OCI-LY3 (cell line): ENCODE measurements around the gene GADD45A.
"Not testable (repeated sequence)": the region's sequence is repeated elsewhere in the genome, so short reads cannot be mapped to it uniquely, and the experiment has no call there.

Experiments used
- H2AFZ ChIP-seq: fragments of 200-600, 300-600 bp; shearing (Covaris generic); 2 replicates; pipeline ENCODE4 v1.6.0; 2014; ENCODE audit warnings: antibody characterized with exemption, low read depth, low read length
- H3K27ac ChIP-seq: fragments of 200-600, 300-600 bp; sonication (generic); 2 replicates; pipeline ENCODE4 v1.5.1; 2014; ENCODE audit warnings: mild to moderate bottlenecking, low read length, moderate library complexity, mixed read lengths
- H3K27me3 ChIP-seq: fragments of 200-600, 300-600 bp; sonication (generic); 2 replicates; pipeline ENCODE4 v1.6.1; 2014; ENCODE audit warnings: low read depth, low read length, mixed read lengths
- H3K36me3 ChIP-seq: fragments of 200-600, 300-600 bp; sonication (generic); replicated peaks from 2 replicates; pipeline ENCODE3; 2014; ENCODE audit warnings: low read depth, low read length, mixed read lengths
- H3K4me1 ChIP-seq: fragments of 300-600, 200-600 bp; sonication (generic); 2 replicates; pipeline ENCODE4 v1.6.1; 2014; ENCODE audit warnings: low read length, mixed read lengths
- H3K4me2 ChIP-seq: fragments of 200-600, 300-600 bp; sonication (generic); 2 replicates; pipeline ENCODE4 v1.6.1; 2014; ENCODE audit warnings: low read length, mixed read lengths
- H3K4me3 ChIP-seq: fragments of 300-600, 200-600 bp; sonication (generic); 2 replicates; pipeline ENCODE4 v1.5.1; 2014; ENCODE audit warnings: antibody characterized with exemption, mild to moderate bottlenecking, low read length, moderate library complexity
- H3K79me2 ChIP-seq: fragments of 300-600, 200-600 bp; shearing (Covaris generic); 2 replicates; pipeline ENCODE4 v1.6.1; 2014; ENCODE audit warnings: mild to moderate bottlenecking, low read length, mixed read lengths
- H3K9ac ChIP-seq: fragments of 300-600, 200-600 bp; shearing (Covaris generic); 2 replicates; pipeline ENCODE4 v1.6.0; 2014; ENCODE audit warnings: mild to moderate bottlenecking, low read length, moderate library complexity
- H3K9me3 ChIP-seq: fragments of 200-600, 300-600 bp; shearing (Covaris generic); 2 replicates; pipeline ENCODE4 v1.6.1; 2014; ENCODE audit warnings: low read length, mixed read lengths; ENCODE audit not compliant: insufficient read depth
- H4K20me1 ChIP-seq: fragments of 200-600, 300-600 bp; sonication (generic); 2 replicates; pipeline ENCODE4 v1.6.1; 2016; ENCODE audit warnings: low read length, mixed read lengths; ENCODE audit not compliant: insufficient read depth
- CTCF ChIP-seq: fragments of 200-600, 300-600 bp; sonication (generic); IDR thresholded peaks from 2 replicates; pipeline ENCODE4 v1.5.1; 2014; ENCODE audit warnings: antibody characterized with exemption, low read length, low read depth
- EZH2phosphoT487 ChIP-seq: fragments of 200-600 bp; shearing (Covaris generic); IDR thresholded peaks from 2 replicates; pipeline ENCODE4 v1.6.1; 2018; ENCODE audit warnings: antibody characterized with exemption, mixed run types, low read depth

GADD45A gene

GRCh38 chr1:67662884-67663283, 22.1 kb upstream of the GADD45A start:
- Histone ChIP-seq H3K4me1 (no peaks in the 10 kb centered on the region), H3K27me3 (0 out of 2 replicates have a peak, but pooled peaks cover 5% of the 10 kb centered on the region), H3K9ac (no peak overlapping the region), H3K79me2 (no peaks in the 10 kb centered on the region), H4K20me1 (no peaks in the 10 kb centered on the region), H3K9me3 (no peaks in the 10 kb centered on the region), H2AFZ (no peak overlapping the region), H3K36me3 (no peaks in the 10 kb centered on the region), H3K4me2 (no peak overlapping the region), H3K4me3 (no peak overlapping the region), H3K27ac (no peak overlapping the region)
- TF ChIP-seq EZH2phosphoT487, result no peak
- TF ChIP-seq CTCF, result no peak

GRCh38 chr1:67664048-67664447, 21.0 kb upstream of the GADD45A start:
- H3K27me3 ChIP-seq, result 0 out of 2 replicates have a peak, but pooled peaks cover 5% of the 10 kb centered on the region
- H3K27ac ChIP-seq, result no peak overlapping the region
- H3K79me2 ChIP-seq, result no peaks in the 10 kb centered on the region
- H3K4me2 ChIP-seq, result no peak overlapping the region
- H3K36me3 ChIP-seq, result no peaks in the 10 kb centered on the region
- H3K4me3 ChIP-seq, result no peak overlapping the region
- TF ChIP-seq CTCF (no peak), EZH2phosphoT487 (no peak)
- H3K9ac ChIP-seq, result no peak overlapping the region
- H3K4me1 ChIP-seq, result no peaks in the 10 kb centered on the region
- H3K9me3 ChIP-seq, result no peaks in the 10 kb centered on the region
- no peak overlapping the region for H2AFZ ChIP-seq
- H4K20me1 ChIP-seq, result no peaks in the 10 kb centered on the region

GRCh38 chr1:67665307-67665706, 19.7 kb upstream of the GADD45A start:
- H3K9ac ChIP-seq, H3K9me3 ChIP-seq, H3K4me1 ChIP-seq: not testable (repeated sequence)

GRCh38 chr1:67666636-67667035, 18.4 kb upstream of the GADD45A start:
- Histone ChIP-seq H2AFZ (no peak overlapping the region), H4K20me1 (no peaks in the 10 kb centered on the region), H3K4me1 (no peaks in the 10 kb centered on the region), H3K27ac (no peak overlapping the region), H3K4me3 (no peak overlapping the region), H3K4me2 (no peak overlapping the region), H3K79me2 (no peaks in the 10 kb centered on the region), H3K36me3 (no peaks in the 10 kb centered on the region), H3K9ac (no peak overlapping the region), H3K9me3 (no peaks in the 10 kb centered on the region), H3K27me3 (peaks cover 6% of the 10 kb centered on the region; the same call in 1 of the 2 replicates)
- TF ChIP-seq CTCF (no peak), EZH2phosphoT487 (no peak)

More at GRCh38 chr1:67665307-67665706, 19.7 kb upstream of the GADD45A start:
- H3K27ac ChIP-seq, H3K4me2 ChIP-seq, H2AFZ ChIP-seq, H3K79me2 ChIP-seq, H3K4me3 ChIP-seq, H3K27me3 ChIP-seq, H4K20me1 ChIP-seq, H3K36me3 ChIP-seq: not testable (repeated sequence)

- H3K36me3 ChIP-seq, result no peaks in the 10 kb centered on the region
- H3K27me3 ChIP-seq, result peaks cover 4% of the 10 kb centered on the region; the same call in 1 of the 2 replicates
- no peak overlapping the region for H3K4me2 ChIP-seq
- no peaks in the 10 kb centered on the region for H3K79me2 ChIP-seq
- no peak overlapping the region for H3K9ac ChIP-seq
- no peaks in the 10 kb centered on the region for H4K20me1 ChIP-seq
- H3K27ac ChIP-seq, result no peak overlapping the region
- no peak overlapping the region for H2AFZ ChIP-seq
- H3K9me3 ChIP-seq, result no peaks in the 10 kb centered on the region
- H3K4me1 ChIP-seq, result no peaks in the 10 kb centered on the region
- TF ChIP-seq EZH2phosphoT487, result no peak
- TF ChIP-seq CTCF, result no peak
- H3K4me3 ChIP-seq, result no peak overlapping the region
These were observed 16.3 kb upstream of the GADD45A start for GRCh38 chr1:67668660-67669059.
